ENCODE results near the gene KRTAP10-3.

KRTAP10-3 gene

GRCh38 chr21:44510508-44511218, 47.9 kb downstream of the KRTAP10-3 start:
- Mint-ChIP-seq H3K27me3 (peaks cover 42% of the 10 kb centered on the region), H3K4me3 (no peak overlapping the region), H3K4me1 (ENCODE audit: low read depth) (peaks cover 10% of the 10 kb centered on the region), H3K36me3 (ENCODE audit: low read depth) (no peaks in the 10 kb centered on the region), H3K27ac (no peak overlapping the region), H3K9me3 (no peaks in the 10 kb centered on the region)
- intact Hi-C loops (cut with micrococcal nuclease) = loop anchor here (2.0 kb wide), 1 partner anchor 282 kb away; no protein-coding TSS in a partner anchor

- Mint-ChIP-seq H3K4me1 (ENCODE audit: low read depth) (peaks cover 10% of the 10 kb centered on the region), H3K4me3 (no peak overlapping the region), H3K36me3 (ENCODE audit: low read depth) (no peaks in the 10 kb centered on the region), H3K27ac (no peak overlapping the region), H3K27me3 (peaks cover 42% of the 10 kb centered on the region), H3K9me3 (no peaks in the 10 kb centered on the region)
- intact Hi-C loops (cut with micrococcal nuclease) = loop anchor here (2.0 kb wide), 1 partner anchor 283 kb away; no protein-coding TSS in a partner anchor
Observed at GRCh38 chr21:44510109-44510507, 48.5 kb downstream of the KRTAP10-3 start.

- H3K4me3 Mint-ChIP-seq = no peak overlapping the region
- no peak overlapping the region for H3K27ac Mint-ChIP-seq
- H3K9me3 Mint-ChIP-seq = no peaks in the 10 kb centered on the region
Observed at GRCh38 chr21:44509539-44509938, 49.1 kb downstream of the KRTAP10-3 start.

GRCh38 chr21:44508711-44509445, 49.7 kb downstream of the KRTAP10-3 start:
- peaks cover 16% of the 10 kb centered on the region for H3K4me1 Mint-ChIP-seq (ENCODE audit: low read depth)
- H3K27ac Mint-ChIP-seq = no peak overlapping the region
- intact Hi-C loops (cut with micrococcal nuclease) = no loop called here
- no peak overlapping the region for H3K4me3 Mint-ChIP-seq
- H3K9me3 Mint-ChIP-seq = peaks cover 4% of the 10 kb centered on the region
- peaks cover 42% of the 10 kb centered on the region for H3K27me3 Mint-ChIP-seq
- H3K36me3 Mint-ChIP-seq (ENCODE audit: low read depth) = no peaks in the 10 kb centered on the region

More at GRCh38 chr21:44509539-44509938, 49.1 kb downstream of the KRTAP10-3 start:
- intact Hi-C loops (cut with micrococcal nuclease) = no loop called here
- Mint-ChIP-seq H3K36me3 (ENCODE audit: low read depth) (no peaks in the 10 kb centered on the region), H3K4me1 (ENCODE audit: low read depth) (peaks cover 10% of the 10 kb centered on the region), H3K27me3 (peaks cover 42% of the 10 kb centered on the region)

GRCh38 chr21:44508426-44508710, 50.2 kb downstream of the KRTAP10-3 start:
- Mint-ChIP-seq H3K4me1 (ENCODE audit: low read depth) (peaks cover 19% of the 10 kb centered on the region), H3K9me3 (peaks cover 6% of the 10 kb centered on the region), H3K27ac (no peak overlapping the region), H3K4me3 (no peak overlapping the region), H3K27me3 (peaks cover 42% of the 10 kb centered on the region), H3K36me3 (ENCODE audit: low read depth) (no peaks in the 10 kb centered on the region)
- intact Hi-C loops (cut with micrococcal nuclease) = no loop called here

Measured in dendritic cell treated with granulocyte-macrophage colony-stimulating factor and Interleukin-4, amounts not matched to agents 40 ng/mL and 50 ng/mL, for 4 days (primary cell).